ENCODE results near the gene FMO2. TPM values are rescaled to one million over a fixed set of nuclear protein-coding genes. Genes with fewer than 3 reads are reported as not detected.

Gene FMO2
- total RNA-seq, 4 donors from 2014 or later, result 1.9 to 74.4 (median 29.4) TPM

DNA sequence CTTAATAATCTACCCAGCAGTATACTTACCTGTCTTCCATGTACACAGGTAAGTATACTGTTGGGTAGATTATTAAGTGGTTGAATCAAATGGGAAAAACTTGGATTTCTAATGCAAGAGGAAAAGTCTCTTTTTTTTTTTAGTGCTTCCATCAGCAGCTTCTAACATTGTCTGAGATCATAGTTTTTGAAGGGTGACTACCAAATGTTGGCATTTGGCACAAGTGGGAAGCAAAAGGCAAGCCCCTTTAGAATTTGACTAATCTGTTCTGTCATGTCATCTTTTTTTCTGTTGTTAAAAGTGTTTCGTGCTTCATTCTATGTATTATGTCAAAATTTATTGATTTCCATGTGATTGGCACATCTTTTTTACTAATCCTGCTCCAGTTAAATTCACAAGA is 63.7 kb downstream of the FMO2 start:
- Histone ChIP-seq H3K4me1 (no peaks in the 10 kb centered on the region), H3K9me3 (no peaks in the 10 kb centered on the region), H3K36me3 (no peaks in the 10 kb centered on the region), H3K27me3 (no peaks in the 10 kb centered on the region), H3K4me3 (no peak overlapping the region), H3K27ac (no peak overlapping the region)
- TF ChIP-seq POLR2A (IDR thresholded peaks at IDR 0.05), result no peak
- TF ChIP-seq, protein P1, sequence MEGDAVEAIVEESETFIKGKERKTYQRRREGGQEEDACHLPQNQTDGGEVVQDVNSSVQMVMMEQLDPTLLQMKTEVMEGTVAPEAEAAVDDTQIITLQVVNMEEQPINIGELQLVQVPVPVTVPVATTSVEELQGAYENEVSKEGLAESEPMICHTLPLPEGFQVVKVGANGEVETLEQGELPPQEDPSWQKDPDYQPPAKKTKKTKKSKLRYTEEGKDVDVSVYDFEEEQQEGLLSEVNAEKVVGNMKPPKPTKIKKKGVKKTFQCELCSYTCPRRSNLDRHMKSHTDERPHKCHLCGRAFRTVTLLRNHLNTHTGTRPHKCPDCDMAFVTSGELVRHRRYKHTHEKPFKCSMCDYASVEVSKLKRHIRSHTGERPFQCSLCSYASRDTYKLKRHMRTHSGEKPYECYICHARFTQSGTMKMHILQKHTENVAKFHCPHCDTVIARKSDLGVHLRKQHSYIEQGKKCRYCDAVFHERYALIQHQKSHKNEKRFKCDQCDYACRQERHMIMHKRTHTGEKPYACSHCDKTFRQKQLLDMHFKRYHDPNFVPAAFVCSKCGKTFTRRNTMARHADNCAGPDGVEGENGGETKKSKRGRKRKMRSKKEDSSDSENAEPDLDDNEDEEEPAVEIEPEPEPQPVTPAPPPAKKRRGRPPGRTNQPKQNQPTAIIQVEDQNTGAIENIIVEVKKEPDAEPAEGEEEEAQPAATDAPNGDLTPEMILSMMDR (IDR thresholded peaks at IDR 0.05), result no peak
- intact Hi-C loops (cut with DNase I; ENCODE audit: low total_unique reads), result no loop called here
- DNase-seq, result no peak

DNA sequence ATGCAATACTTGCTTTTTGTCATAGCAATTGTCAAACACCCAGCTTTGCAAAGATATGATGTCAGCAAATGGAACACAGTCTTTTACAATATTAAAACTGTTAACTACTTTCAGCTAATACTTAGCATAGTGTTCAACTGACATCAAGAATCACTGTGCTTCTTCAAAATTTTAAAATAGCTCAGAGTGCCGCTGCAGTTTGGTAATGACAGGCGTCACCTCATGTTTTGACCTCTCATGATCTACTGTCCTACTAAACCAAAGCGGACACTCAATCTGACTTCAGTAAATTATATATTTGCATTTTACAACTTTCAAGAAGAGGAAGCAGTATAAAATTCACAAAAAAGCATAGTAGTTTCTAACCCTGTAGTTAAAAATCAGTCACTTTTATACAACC is 65.2 kb downstream of the FMO2 start:
- intact Hi-C loops (cut with DNase I; ENCODE audit: low total_unique reads), result no loop called here
- no peak for DNase-seq
- no peak for TF ChIP-seq POLR2A (IDR thresholded peaks at IDR 0.05)
- TF ChIP-seq, protein P1 (IDR thresholded peaks at IDR 0.05), result no peak
- H3K9me3 ChIP-seq, result no peaks in the 10 kb centered on the region
- H3K4me1 ChIP-seq, result no peaks in the 10 kb centered on the region
- no peak overlapping the region for H3K4me3 ChIP-seq
- no peak overlapping the region for H3K27ac ChIP-seq
- no peaks in the 10 kb centered on the region for H3K36me3 ChIP-seq
- H3K27me3 ChIP-seq, result no peaks in the 10 kb centered on the region

DNA sequence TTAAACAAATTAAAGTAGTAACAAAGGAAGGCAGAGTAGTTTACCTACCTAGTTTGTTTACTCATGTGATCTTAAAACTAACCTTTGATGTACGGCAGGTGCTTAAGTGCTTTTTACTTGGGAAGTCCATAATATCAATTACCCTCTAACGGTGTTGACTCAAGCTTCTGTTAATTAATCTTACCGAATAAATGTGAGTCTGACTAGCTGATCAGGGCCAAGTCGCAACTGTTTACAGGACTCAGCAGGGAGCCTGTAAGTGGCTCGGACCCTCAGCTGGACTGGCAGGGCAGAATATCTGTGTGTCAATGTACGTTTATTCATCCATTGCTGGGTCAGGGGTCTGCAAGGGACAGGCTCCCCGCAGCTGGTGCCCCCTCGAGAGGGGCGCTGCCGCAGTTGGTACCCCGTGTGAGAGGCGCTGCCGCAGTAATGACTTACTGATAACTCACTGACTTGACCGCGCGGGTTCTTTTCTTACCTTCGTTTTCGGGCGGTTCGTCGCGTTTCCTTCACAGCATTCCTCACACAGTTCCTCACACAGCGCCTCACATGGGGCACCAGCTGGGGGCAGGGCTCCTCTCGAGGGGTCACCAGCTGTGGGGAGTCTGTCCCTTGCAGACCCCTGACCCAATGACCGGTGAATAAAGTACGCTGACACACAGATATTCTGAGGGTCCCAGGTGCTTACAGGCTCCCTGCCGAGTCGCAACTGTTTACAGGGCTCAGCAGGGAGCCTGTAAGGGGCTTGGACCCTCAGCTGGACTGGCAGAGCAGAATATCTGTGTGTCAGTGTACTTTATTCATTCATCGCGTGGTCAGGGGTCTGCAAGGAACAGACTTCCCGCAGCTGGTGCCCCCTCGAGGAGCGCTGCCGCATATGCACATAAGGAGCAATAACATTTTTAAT is 66.2 kb downstream of the FMO2 start:
- H3K9me3 ChIP-seq, result no peaks in the 10 kb centered on the region
- no peaks in the 10 kb centered on the region for H3K36me3 ChIP-seq
- H3K4me1 ChIP-seq, result no peaks in the 10 kb centered on the region
- peak overlapping the region; percentile 16 to 53 for H3K4me3 ChIP-seq
- peak; percentile 34 for DNase-seq
- intact Hi-C loops (cut with DNase I; ENCODE audit: low total_unique reads), result no loop called here
- no peak overlapping the region for H3K27ac ChIP-seq
- no peaks in the 10 kb centered on the region for H3K27me3 ChIP-seq
- TF ChIP-seq, protein P1 (IDR thresholded peaks at IDR 0.05), result peak; percentile 13 to 45 (median 29)
- TF ChIP-seq POLR2A (IDR thresholded peaks at IDR 0.05), result no peak

DNA sequence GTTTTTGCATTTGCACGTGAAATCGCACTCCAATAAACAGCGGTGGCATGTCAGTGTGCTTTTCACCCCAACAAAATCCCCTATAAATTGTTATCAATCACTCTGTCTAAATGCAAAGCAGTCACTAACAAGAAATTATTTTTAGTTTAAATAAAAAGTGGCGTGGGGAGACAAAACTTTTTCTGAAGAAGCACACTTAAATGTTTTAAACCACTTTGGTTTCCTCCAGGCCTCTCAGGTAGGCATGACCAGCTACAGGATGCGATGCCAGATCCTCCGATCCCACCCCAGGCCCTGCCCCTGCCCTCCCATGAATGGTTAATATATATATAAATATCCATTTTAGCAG is 66.8 kb downstream of the FMO2 start:
- intact Hi-C loops (cut with DNase I; ENCODE audit: low total_unique reads), result no loop called here
- Histone ChIP-seq H3K9me3 (no peaks in the 10 kb centered on the region), H3K27ac (no peak overlapping the region), H3K36me3 (no peaks in the 10 kb centered on the region), H3K27me3 (no peaks in the 10 kb centered on the region), H3K4me3 (peak overlapping the region in 1 of 2 donors; percentile 53), H3K4me1 (no peaks in the 10 kb centered on the region)
- DNase-seq, result no peak
- TF ChIP-seq, protein P1 (IDR thresholded peaks at IDR 0.05), result no peak

DNA sequence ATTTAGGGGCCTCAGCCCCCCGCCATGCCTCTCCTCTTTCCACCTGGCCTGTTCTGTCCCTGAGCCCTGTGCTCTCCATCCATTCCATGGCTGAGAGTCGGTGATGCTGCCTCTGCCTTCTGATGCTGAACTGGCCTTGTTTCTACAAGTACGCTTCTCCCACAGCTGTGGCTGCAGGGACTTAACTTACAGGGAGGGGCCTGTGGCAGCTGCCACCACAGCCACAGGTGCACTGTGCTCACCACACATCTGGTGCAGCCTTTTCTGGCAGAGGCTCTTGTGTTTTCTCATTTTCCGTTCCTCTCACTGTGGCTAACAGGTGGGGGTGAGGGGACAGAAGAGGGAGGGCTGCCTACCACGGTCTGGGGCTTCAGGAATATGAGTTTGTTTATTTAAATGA is 67.4 kb downstream of the FMO2 start:
- Histone ChIP-seq H3K36me3 (no peaks in the 10 kb centered on the region), H3K4me3 (no peak overlapping the region), H3K27ac (no peak overlapping the region), H3K27me3 (no peaks in the 10 kb centered on the region), H3K4me1 (no peaks in the 10 kb centered on the region), H3K9me3 (no peaks in the 10 kb centered on the region)
- TF ChIP-seq, protein P1 (IDR thresholded peaks at IDR 0.05), result no peak
- TF ChIP-seq POLR2A (IDR thresholded peaks at IDR 0.05), result no peak
- intact Hi-C loops (cut with DNase I; ENCODE audit: low total_unique reads), result no loop called here
- DNase-seq, result no peak
